Measurements from ENCODE around the gene MSRB3. TPM values are rescaled to one million over a fixed set of nuclear protein-coding genes. Genes with fewer than 3 reads are reported as not detected.

Gene MSRB3
- total RNA-seq, 1 experiment from 2014 or later: 1.8 TPM

GRCh38 chr12:65474831-65475230 lies 196.3 kb downstream of the MSRB3 start (continued):
- no peak for TF ChIP-seq ARID4B (CRISPR knock-in tag; IDR thresholded peaks at IDR 0.05; ENCODE audit: borderline replicate concordance)
- TF ChIP-seq ZMAT4 (CRISPR knock-in tag; IDR thresholded peaks at IDR 0.05): no peak
- no peak for TF ChIP-seq ZBTB43 (CRISPR knock-in tag; IDR thresholded peaks at IDR 0.05)
- no peak for TF ChIP-seq TEAD4 (CRISPR knock-in tag; IDR thresholded peaks at IDR 0.05)
- TF ChIP-seq GABPB1 (CRISPR knock-in tag; IDR thresholded peaks at IDR 0.05): no peak
- TF ChIP-seq AFF4 (CRISPR knock-in tag; IDR thresholded peaks at IDR 0.05; ENCODE audit: borderline replicate concordance): no peak
- no peak for TF ChIP-seq HMGXB4 (CRISPR knock-in tag; IDR thresholded peaks at IDR 0.05)
- TF ChIP-seq HMGA2 (CRISPR knock-in tag; IDR thresholded peaks at IDR 0.05): no peak
- no peak for TF ChIP-seq OVOL2 (CRISPR knock-in tag; IDR thresholded peaks at IDR 0.05; ENCODE audit: borderline replicate concordance)

- ChIA-PET CTCF (no interaction called here), POLR2A (no interaction called here)
- Mint-ChIP-seq H3K9me3 (peaks cover 21% of the 10 kb centered on the region), H3K27ac (no peak overlapping the region), H3K27me3 (ENCODE audit: low read depth) (peaks cover 2% of the 10 kb centered on the region; the same call in 1 of the 2 replicates), H3K4me3 (no peak overlapping the region), H3K36me3 (peaks cover 7% of the 10 kb centered on the region), H3K4me1 (no peaks in the 10 kb centered on the region)
- no peak for DNase-seq (ENCODE audit: low spot score)
- no peak for ATAC-seq
- TF ChIP-seq ETV6 (CRISPR knock-in tag; IDR thresholded peaks at IDR 0.05) (no peak), ZNF532 (CRISPR knock-in tag; IDR thresholded peaks at IDR 0.05; ENCODE audit: borderline replicate concordance) (no peak), CREB1 (CRISPR knock-in tag; IDR thresholded peaks at IDR 0.05) (no peak), E2F5 (CRISPR knock-in tag; IDR thresholded peaks at IDR 0.05) (no peak), HMGXB4 (CRISPR knock-in tag; IDR thresholded peaks at IDR 0.05) (no peak), ATF1 (CRISPR knock-in tag; IDR thresholded peaks at IDR 0.05) (no peak), GABPB1 (CRISPR knock-in tag; IDR thresholded peaks at IDR 0.05) (no peak), ZBTB21 (CRISPR knock-in tag; IDR thresholded peaks at IDR 0.05; ENCODE audit: borderline replicate concordance) (no peak), RORB (CRISPR knock-in tag; IDR thresholded peaks at IDR 0.05) (no peak), EMX1 (CRISPR knock-in tag; IDR thresholded peaks at IDR 0.05) (no peak), KAT7 (CRISPR knock-in tag; IDR thresholded peaks at IDR 0.05; ENCODE audit: borderline replicate concordance) (no peak)
Measured at GRCh38 chr12:65477721-65478120, 199.2 kb downstream of the MSRB3 start.
